Posterior vena cava (tissue), 2 donors: ENCODE measurements around the gene ANKRD6. TPM values are rescaled to one million over a fixed set of nuclear protein-coding genes. Genes with fewer than 3 reads are reported as not detected.

Source experiments
- DNase-seq: peaks from one replicate; pipeline ENCODE4 v3.0.0-alpha.2; 2020; ENCODE audit warnings: low spot score
- intact Hi-C, 2 donors: fragments of 100-400 bp; cut with DNase I; formaldehyde crosslinking; loops; one replicate each; pipeline versions ENCODE4 v1.14.1 to v1.14.2; 2022 to 2023
- total RNA-seq, 2 donors: library from RNA; stranded (reverse); fragmentation: NEBNext Ultra II Directional; extraction: Animal tissue kit (Norgen Biotek cat#: 25700); gene quantifications; one replicate each; pipeline ENCODE4 v1.2.1, GENCODE V29; 2021
- donor health status: DM: yes; HTN: yes; CAD: no.
- donor health status: DM: yes; HTN: yes; CAD: no.

The ANKRD6 gene
- total RNA-seq, 2 donors from 2014 or later: 14.6 to 16.0 TPM

GRCh38 chr6:89536231-89536630, 103.3 kb downstream of the ANKRD6 start:
- intact Hi-C loops: no loop called here
- no peak for DNase-seq

GRCh38 chr6:89539779-89540178, 106.8 kb downstream of the ANKRD6 start:
- intact Hi-C loops: no loop called here

GRCh38 chr6:89542081-89542857, 109.3 kb downstream of the ANKRD6 start:
- DNase-seq: no peak
- intact Hi-C loops: no loop called here

More at GRCh38 chr6:89539779-89540178, 106.8 kb downstream of the ANKRD6 start:
- DNase-seq: no peak

DNA sequence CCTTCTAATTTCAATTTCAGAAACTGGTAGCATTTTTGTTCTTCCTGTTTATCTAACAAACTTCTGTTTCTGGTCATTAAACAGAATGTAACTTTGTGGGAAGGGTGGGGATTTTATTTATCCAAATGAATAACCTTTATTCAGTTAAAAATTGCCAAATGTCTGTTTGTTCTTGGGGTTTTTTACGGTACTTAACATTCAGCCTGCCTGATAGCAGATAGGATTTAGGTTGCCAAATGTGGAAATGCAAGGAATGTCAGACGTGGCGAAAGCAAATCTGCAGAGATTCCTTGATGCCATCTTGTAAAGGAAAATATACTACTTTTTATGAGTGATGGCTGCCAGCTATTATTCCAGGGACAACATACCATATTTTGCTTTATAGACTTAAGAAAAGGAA, 109.9 kb downstream of the ANKRD6 start:
- intact Hi-C loops: no loop called here
- no peak for DNase-seq

- DNase-seq: no peak
- intact Hi-C loops: no loop called here
These were observed 114.3 kb downstream of the ANKRD6 start for GRCh38 chr6:89547281-89547680.

GRCh38 chr6:89553431-89553830, 120.5 kb downstream of the ANKRD6 start:
- intact Hi-C loops: no loop called here
- no peak for DNase-seq

- no peak for DNase-seq
- intact Hi-C loops: no loop called here
These were observed 121.2 kb downstream of the ANKRD6 start for GRCh38 chr6:89554106-89554505.

- intact Hi-C loops: no loop called here
These were observed 122.1 kb downstream of the ANKRD6 start for GRCh38 chr6:89555031-89555430.

GRCh38 chr6:89555806-89556205, 122.9 kb downstream of the ANKRD6 start:
- DNase-seq: no peak
- intact Hi-C loops: no loop called here

More at GRCh38 chr6:89555031-89555430, 122.1 kb downstream of the ANKRD6 start:
- DNase-seq: no peak

GRCh38 chr6:89559487-89559886, 126.5 kb downstream of the ANKRD6 start:
- intact Hi-C loops: no loop called here
- no peak for DNase-seq

GRCh38 chr6:89562093-89562973, 129.4 kb downstream of the ANKRD6 start:
- DNase-seq: no peak

GRCh38 chr6:89563866-89564265, 130.9 kb downstream of the ANKRD6 start:
- intact Hi-C loops: no loop called here
- DNase-seq: no peak

More at GRCh38 chr6:89562093-89562973, 129.4 kb downstream of the ANKRD6 start:
- intact Hi-C loops: no loop called here

GRCh38 chr6:89564752-89565427, 131.9 kb downstream of the ANKRD6 start:
- intact Hi-C loops: no loop called here
- no peak for DNase-seq

DNA sequence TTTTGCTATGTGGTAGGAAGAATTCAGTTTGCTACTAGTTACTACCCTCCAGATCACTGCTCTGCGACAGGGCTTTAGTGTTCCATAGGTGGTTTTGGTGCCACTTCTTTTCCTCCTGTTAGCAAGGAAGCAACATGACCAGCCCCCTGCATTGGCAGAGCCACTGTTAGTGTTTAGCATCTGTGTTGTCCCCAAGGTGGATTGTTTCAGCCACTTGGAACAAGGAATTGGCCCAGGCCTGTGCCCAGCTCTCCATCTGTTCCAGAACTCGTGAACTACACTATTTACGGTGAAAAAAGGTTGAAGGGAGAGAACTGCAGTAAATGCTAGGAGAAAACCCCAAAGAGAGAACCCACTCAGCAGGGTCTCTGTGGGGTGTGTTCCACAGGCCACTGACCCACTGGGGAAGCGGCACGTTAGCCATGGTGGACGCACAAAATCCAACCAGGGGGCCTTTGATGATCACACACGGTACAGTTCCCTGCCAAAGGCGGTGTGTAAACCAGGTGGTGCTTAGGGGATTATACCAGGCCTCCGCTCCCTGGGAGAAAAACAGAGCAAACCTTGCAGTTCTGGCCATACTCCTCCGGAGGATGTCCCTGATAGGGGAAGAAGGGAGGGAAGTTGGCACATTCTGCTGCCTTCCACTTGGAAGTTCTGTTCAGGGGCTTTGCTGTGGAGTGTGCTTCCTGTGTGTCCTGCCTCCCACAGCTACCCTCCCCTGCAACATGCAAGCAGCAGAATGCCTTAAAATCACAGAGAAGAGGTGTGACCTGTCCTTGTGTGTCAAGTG, 133.3 kb downstream of the ANKRD6 start:
- DNase-seq: no peak
- intact Hi-C loops: no loop called here

DNA sequence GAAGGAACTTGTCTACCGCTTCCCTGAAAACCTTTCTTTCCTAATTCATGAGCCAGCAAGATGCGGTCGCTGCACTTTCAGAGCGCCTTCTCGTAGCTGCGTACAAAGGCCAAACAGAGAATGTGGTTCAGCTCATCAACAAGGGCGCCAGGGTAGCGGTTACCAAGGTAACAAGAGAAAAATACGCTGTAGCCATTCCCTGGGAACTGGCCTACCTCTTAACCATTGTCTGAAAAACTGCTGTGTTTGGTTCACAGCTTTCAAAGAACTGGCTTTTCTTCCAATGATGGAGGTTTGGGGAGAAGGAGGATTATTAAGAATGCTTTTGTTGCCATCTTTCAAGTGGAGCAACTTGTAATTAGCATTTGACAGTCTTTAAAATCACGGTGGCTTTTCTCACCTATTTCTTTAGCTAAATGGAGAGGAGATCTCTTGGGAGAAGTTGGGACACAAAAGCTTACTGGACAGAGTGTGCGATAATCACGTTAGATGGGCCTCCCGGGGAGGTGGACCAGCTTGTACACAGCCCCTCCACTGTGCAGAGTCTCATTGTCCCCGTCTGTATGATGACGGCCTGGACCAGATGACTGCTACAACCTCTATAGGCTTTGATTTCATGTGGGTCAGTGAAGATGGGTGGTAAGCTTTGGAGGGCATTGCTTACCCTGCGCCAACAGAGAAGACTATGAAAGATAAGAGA, 134.1 kb downstream of the ANKRD6 start:
- intact Hi-C loops: no loop called here
- no peak for DNase-seq

- intact Hi-C loops: no loop called here
- DNase-seq: no peak
These were observed 134.9 kb downstream of the ANKRD6 start for GRCh38 chr6:89567630-89568390.

DNA sequence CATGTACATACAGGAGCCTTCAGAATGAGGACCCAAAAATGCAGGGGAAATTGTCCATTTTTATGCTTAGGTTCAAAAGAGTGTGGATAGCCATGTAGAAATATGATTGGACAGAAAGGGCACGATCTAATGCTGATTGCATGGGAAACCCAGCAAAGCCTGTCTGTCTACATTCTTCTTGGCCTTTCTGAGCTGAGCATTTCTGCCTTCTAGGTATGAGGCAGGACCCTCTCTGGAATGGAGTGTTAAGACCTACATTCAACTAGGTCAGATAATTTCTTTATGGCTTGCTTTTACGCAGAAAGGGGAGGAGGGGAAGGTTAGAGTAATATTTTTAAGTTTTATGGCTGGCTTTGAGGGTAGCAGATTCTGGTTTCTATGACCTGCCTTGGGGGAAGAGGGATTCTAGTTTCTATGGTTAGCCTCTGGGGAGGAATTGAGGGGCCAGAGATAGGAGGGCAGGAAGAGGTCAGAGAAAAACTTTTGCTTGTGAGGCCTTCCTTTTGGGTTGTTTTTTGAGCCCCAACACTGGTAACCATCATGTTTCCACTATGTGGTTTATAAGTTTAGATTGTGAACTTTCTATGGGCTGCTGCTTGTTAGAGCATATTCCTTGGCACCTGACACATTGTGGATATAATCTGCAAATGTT, 142.1 kb downstream of the ANKRD6 start:
- intact Hi-C loops: no loop called here

More for the DNA sequence above, 142.1 kb downstream of the ANKRD6 start:
- DNase-seq: no peak
